CD4-positive, CD25-positive, alpha-beta regulatory T cell (primary cell): ENCODE results near the gene PRKCQ. TPM values are rescaled to one million over a fixed set of nuclear protein-coding genes. Genes with fewer than 3 reads are reported as not detected.

Experiments
- ATAC-seq, 2 donors: fragments of 150-1000 bp; cut with Tn5 transposase; one replicate each; pipeline ENCODE4 v1.10.0; 2021; ENCODE audit warnings: low read depth in 2 of 2, moderate number of reproducible peaks in 2 of 2, moderate library complexity in 1 of 2
- DNase-seq, 3 donors: peaks; one replicate each; pipeline versions ENCODE4 v3.0.0 to v3.0.0-alpha.2; 2012 to 2022; ENCODE audit warnings: mixed read lengths in 1 of 3
- H3K27ac ChIP-seq: one replicate; pipeline ENCODE4 v1.7.0; 2013; ENCODE audit warnings: mild to moderate bottlenecking, low read length; ENCODE audit not compliant: insufficient read depth, poor library complexity, severe bottlenecking
- H3K27me3 ChIP-seq: one replicate; pipeline ENCODE4 v1.7.0; 2013; ENCODE audit warnings: low read length; ENCODE audit not compliant: control insufficient read depth, insufficient read depth
- H3K36me3 ChIP-seq: one replicate; pipeline ENCODE4 v1.7.0; 2013; ENCODE audit warnings: mild to moderate bottlenecking, low read length, moderate library complexity; ENCODE audit not compliant: control insufficient read depth, insufficient read depth
- H3K4me1 ChIP-seq: 2 replicates; pipeline ENCODE4 v1.7.0; 2013; ENCODE audit warnings: mild to moderate bottlenecking, low read length; ENCODE audit not compliant: insufficient read depth, control insufficient read depth, poor library complexity, severe bottlenecking
- H3K4me3 ChIP-seq: one replicate; pipeline ENCODE4 v1.7.0; 2013; ENCODE audit warnings: low read depth, mild to moderate bottlenecking, low read length, moderate library complexity
- H3K9me3 ChIP-seq, 2 experiments: 1 replicate in 1 of 2; 2 replicates in 1 of 2; pipeline ENCODE4 v1.7.0; 2013; ENCODE audit warnings: low read length in 2 of 2, mild to moderate bottlenecking in 1 of 2, moderate library complexity in 1 of 2; ENCODE audit not compliant: control insufficient read depth in 2 of 2
- H3K27ac Mint-ChIP-seq, 3 donors: one replicate each; pipeline ENCODE4 v1.8.0; 2020 to 2022; ENCODE audit warnings: mild to moderate bottlenecking in 3 of 3, mixed read lengths in 3 of 3, moderate library complexity in 2 of 3
- H3K27me3 Mint-ChIP-seq: one replicate; pipeline ENCODE4 v1.8.0; 2022; ENCODE audit warnings: mild to moderate bottlenecking, mixed read lengths
- H3K36me3 Mint-ChIP-seq: one replicate; pipeline ENCODE4 v1.8.0; 2020; ENCODE audit warnings: mixed read lengths
- H3K4me1 Mint-ChIP-seq, 4 donors: one replicate each; pipeline ENCODE4 v1.8.0; 2020 to 2022; ENCODE audit warnings: mixed read lengths in 4 of 4, mild to moderate bottlenecking in 1 of 4
- H3K4me3 Mint-ChIP-seq, 4 donors: one replicate each; pipeline ENCODE4 v1.8.0; 2020 to 2022; ENCODE audit warnings: mild to moderate bottlenecking in 4 of 4, mixed read lengths in 4 of 4, moderate library complexity in 3 of 4
- H3K9me3 Mint-ChIP-seq, 7 donors: one replicate each; pipeline ENCODE4 v1.8.0; 2020 to 2022; ENCODE audit warnings: mixed read lengths in 7 of 7, mild to moderate bottlenecking in 3 of 7, moderate library complexity in 2 of 7
- polyA plus RNA-seq, 4 donors: library from polyadenylated mRNA; unstranded; fragments of 300-500 nt; fragmentation: Illumina TruSeq; gene quantifications; one replicate each; pipeline ENCODE4 v1.2.3, GENCODE V29; 2021
- total RNA-seq: library from RNA; stranded (reverse); gene quantifications from one replicate; pipeline ENCODE4 v1.2.3, GENCODE V29; 2022

The PRKCQ gene
- total and polyA plus RNA-seq, 5 donors from 2014 or later, result 62.4 to 87.3 (median 69.2) TPM

DNA sequence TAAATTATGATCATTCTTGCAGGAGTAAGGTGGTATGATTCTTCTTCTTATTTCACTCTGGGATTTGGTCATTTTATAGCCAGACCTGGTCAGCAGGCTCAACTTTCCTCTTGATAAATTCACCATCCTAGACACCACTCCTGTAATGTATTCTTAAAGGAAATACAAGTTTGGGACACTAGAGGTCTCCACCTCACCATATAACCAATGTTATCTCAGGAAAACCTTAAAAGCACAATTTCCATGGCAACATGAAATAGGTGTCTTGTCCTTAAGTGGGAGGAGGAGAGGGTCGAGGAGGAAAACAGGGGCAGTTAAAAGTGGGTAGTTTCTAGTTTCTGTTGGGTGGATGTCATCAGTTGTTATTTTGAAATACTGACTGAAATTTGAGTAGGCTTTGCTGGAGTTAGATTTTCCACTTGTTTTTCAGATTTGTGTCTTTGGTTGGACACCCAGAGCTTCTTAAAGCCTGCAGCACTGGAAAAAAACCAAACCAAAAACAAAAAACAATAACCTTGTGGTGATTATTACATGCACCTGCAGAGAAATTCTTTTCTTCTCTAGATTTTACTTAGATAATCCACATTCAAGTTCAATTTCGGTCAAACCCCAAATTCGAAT, 163.1 kb downstream of the PRKCQ start:
- Mint-ChIP-seq H3K36me3 (peaks cover 4% of the 10 kb centered on the region), H3K27ac (no peak overlapping the region), H3K27me3 (no peaks in the 10 kb centered on the region), H3K4me1 (peaks cover 0 to 6% (median 3%) of the 10 kb centered on the region in 4 donors), H3K9me3 (peaks cover 0 to 1% (median 0%) of the 10 kb centered on the region in 7 donors), H3K4me3 (no peak overlapping the region)
- no peaks in the 10 kb centered on the region for H3K27me3 ChIP-seq
- no peaks in the 10 kb centered on the region for H3K4me1 ChIP-seq
- H3K27ac ChIP-seq, result no peak overlapping the region
- peaks cover 5% of the 10 kb centered on the region for H3K36me3 ChIP-seq
- no peak overlapping the region for H3K4me3 ChIP-seq
- no peaks in the 10 kb centered on the region for H3K9me3 ChIP-seq
- DNase-seq, result peak in 2 of 3 donors; percentile 52 to 67
- peak; percentile 55 to 71 for ATAC-seq

DNA sequence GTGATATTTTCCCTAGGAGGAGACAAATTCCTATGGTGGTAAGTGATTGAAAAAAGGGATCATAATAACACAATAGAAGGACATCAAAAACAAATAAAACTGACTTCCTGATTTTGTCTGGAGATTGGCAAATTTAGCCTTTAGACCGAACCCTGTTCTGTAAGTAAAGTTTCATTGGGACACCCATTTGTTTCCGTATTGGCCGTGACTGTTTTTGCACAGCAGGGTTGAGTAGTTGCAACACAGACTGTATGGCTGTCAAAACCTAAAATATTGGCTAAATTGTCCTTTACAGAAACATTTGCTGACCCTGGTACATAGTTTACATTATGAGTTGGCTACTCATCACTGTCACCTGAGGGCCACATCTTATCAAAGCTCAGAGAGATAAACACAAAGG, 168.6 kb downstream of the PRKCQ start:
- no peaks in the 10 kb centered on the region for H3K9me3 ChIP-seq
- H3K4me1 Mint-ChIP-seq, result peaks cover 13 to 46% (median 33%) of the 10 kb centered on the region in 4 donors

DNA sequence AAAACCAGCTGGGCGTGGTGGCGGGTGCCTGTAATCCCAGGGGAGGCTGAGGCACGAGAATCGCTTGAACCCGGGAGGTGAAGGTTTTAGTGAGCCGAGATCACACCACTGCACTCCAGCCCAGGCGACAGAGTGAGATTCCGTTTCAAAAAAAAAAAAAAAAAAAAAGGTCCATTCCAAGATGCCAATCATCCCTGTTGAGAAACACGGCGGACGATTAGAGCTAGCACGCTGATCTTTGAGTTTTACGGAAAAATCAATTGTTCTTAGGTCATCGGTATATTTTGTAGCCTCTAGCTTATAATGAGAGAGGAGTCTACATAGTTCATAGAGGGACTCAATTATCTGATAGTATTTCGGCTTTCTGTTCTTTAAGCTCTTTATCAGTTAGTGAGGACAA, 169.2 kb downstream of the PRKCQ start:
- Histone ChIP-seq H3K36me3 (no peaks in the 10 kb centered on the region), H3K9me3 (no peaks in the 10 kb centered on the region), H3K4me3 (no peak overlapping the region), H3K27me3 (no peaks in the 10 kb centered on the region), H3K4me1 (peaks cover 40% of the 10 kb centered on the region), H3K27ac (peak overlapping the region; percentile 79)
- no peaks in the 10 kb centered on the region for H3K27me3 Mint-ChIP-seq
- peaks cover 17 to 50% (median 34%) of the 10 kb centered on the region in 4 donors for H3K4me1 Mint-ChIP-seq
- H3K36me3 Mint-ChIP-seq, result peaks cover 7% of the 10 kb centered on the region
- peak overlapping the region; percentile 95 to 99 (median 95) for H3K27ac Mint-ChIP-seq
- H3K9me3 Mint-ChIP-seq, result no peaks in the 10 kb centered on the region
- DNase-seq (no peak), ATAC-seq (no peak)
- peak overlapping the region in 2 of 4 donors; percentile 82 to 83 for H3K4me3 Mint-ChIP-seq

More for the DNA sequence above, 168.6 kb downstream of the PRKCQ start:
- Histone ChIP-seq H3K4me1 (peaks cover 35% of the 10 kb centered on the region), H3K36me3 (no peaks in the 10 kb centered on the region), H3K4me3 (no peak overlapping the region), H3K27me3 (no peaks in the 10 kb centered on the region), H3K27ac (peak overlapping the region; percentile 79)
- no peak overlapping the region for H3K4me3 Mint-ChIP-seq
- peaks cover 7% of the 10 kb centered on the region for H3K36me3 Mint-ChIP-seq
- no peak for ATAC-seq
- H3K9me3 Mint-ChIP-seq, result no peaks in the 10 kb centered on the region
- DNase-seq, result no peak
- H3K27ac Mint-ChIP-seq, result peak overlapping the region; percentile 6 to 95 (median 78)
- H3K27me3 Mint-ChIP-seq, result no peaks in the 10 kb centered on the region

DNA sequence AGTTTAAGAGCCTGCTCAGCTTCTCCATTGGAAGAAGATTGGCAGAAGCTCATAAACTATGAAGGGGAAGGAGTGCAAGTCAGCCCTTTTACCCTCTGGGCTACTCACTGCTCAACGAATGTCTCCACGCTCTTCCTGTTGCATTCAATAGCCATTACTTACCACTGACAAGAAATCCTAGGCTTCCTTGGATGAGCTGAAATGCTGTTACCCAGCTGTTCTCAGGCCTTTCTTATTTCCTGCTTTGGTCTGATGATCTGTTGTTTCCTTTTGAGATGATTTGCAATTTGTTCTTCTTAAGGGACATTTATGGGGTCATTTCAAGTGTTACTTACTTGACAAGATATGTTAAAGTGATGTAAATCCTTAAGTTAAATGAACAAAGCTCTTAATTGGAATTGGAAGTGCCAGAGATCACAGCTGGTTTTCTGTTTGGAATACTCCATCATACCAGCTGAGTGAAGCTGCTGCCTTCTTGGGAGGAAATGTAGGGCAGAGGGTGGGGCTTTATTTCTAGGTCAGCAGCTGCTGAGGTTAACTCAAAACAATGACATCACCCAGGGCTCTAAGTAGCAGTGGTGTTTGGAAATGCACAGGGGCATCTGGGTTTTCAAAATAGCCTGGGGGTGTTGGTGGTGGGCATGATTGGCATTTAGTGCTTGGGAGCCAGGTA, 170.0 kb downstream of the PRKCQ start:
- ATAC-seq (peak; percentile 95 to 96), DNase-seq (peak; percentile 41 to 89 (median 70))
- Mint-ChIP-seq H3K36me3 (peaks cover 7% of the 10 kb centered on the region), H3K9me3 (no peaks in the 10 kb centered on the region), H3K4me1 (peaks cover 17 to 50% (median 34%) of the 10 kb centered on the region in 4 donors), H3K27me3 (no peaks in the 10 kb centered on the region), H3K27ac (peak overlapping the region; percentile 95 to 99 (median 95)), H3K4me3 (peak overlapping the region; percentile 71 to 90 (median 82))
- H3K4me3 ChIP-seq, result peak overlapping the region; percentile 80
- peaks cover 40% of the 10 kb centered on the region for H3K4me1 ChIP-seq
- H3K27ac ChIP-seq, result peak overlapping the region; percentile 79
- no peaks in the 10 kb centered on the region for H3K27me3 ChIP-seq
- no peaks in the 10 kb centered on the region for H3K36me3 ChIP-seq
- H3K9me3 ChIP-seq, result no peaks in the 10 kb centered on the region

DNA sequence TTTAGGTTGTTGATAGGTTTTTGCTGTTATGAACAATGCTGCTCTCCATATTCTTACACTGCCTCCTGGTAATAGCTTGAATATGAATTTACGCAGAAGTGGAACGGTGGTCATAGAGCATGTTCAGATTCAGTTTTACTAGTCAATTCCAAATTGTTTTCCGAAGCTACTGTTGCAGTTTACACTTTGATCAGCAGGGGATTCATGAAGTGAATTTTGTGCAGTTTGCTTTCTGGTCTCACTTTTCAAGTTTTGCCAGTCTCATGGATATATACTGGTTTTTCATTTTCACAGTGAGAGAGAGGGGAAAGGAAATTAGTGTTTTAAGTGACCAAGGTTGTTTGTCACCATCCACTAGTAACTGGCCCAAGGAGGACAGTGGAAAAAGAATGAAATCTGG, 171.3 kb downstream of the PRKCQ start:
- Mint-ChIP-seq H3K4me3 (peak overlapping the region in 3 of 4 donors; percentile 8 to 62 (median 47)), H3K4me1 (peaks cover 17 to 50% (median 35%) of the 10 kb centered on the region in 4 donors), H3K9me3 (no peaks in the 10 kb centered on the region), H3K27ac (peak overlapping the region; percentile 74 to 88 (median 83)), H3K27me3 (peaks cover 2% of the 10 kb centered on the region), H3K36me3 (peaks cover 7% of the 10 kb centered on the region)
- DNase-seq (no peak), ATAC-seq (no peak)
- Histone ChIP-seq H3K4me3 (no peak overlapping the region), H3K27ac (no peak overlapping the region), H3K36me3 (no peaks in the 10 kb centered on the region), H3K9me3 (no peaks in the 10 kb centered on the region), H3K4me1 (peaks cover 40% of the 10 kb centered on the region), H3K27me3 (no peaks in the 10 kb centered on the region)

DNA sequence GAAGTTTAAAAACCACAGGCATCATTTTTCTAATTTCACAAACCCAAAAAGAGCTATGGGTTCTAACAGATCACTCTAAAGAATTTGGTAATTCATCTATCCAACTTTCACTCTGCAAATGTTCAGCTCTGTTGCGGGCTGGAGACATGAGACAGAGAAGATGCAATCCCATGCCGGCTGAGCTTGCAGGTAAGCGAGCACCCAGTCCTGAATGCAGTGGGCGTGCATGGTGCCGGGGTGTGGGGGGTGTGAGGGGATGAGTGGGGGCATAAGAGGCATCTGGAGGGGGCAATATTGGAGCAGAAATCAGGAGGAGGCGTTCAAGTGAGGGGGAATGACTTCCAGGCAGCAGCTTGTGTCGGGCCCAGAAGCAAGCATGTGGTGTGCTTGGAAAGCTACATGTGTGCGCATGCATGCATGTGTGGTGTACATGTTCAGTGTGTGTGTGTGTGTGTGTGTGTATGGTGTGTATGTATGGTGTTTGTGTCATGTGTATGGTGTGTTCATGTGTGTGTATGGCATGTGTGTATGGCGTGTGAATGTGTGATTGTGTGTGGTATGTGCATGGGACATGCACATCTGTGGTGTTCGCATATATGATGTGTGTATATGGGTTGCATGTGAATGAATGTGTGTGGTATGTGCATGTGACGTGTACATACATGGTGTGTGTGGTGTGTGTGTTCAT, 172.9 kb downstream of the PRKCQ start:
- Histone ChIP-seq H3K9me3 (no peaks in the 10 kb centered on the region), H3K4me3 (peak overlapping the region; percentile 72), H3K27me3 (no peaks in the 10 kb centered on the region), H3K4me1 (peaks cover 40% of the 10 kb centered on the region), H3K36me3 (no peaks in the 10 kb centered on the region), H3K27ac (no peak overlapping the region)
- H3K27ac Mint-ChIP-seq, result peak overlapping the region in 2 of 3 donors; percentile 48 to 64
- peak overlapping the region in 3 of 4 donors; percentile 27 to 78 (median 68) for H3K4me3 Mint-ChIP-seq
- H3K27me3 Mint-ChIP-seq, result peaks cover 5% of the 10 kb centered on the region
- ATAC-seq, result no peak
- no peak for DNase-seq
- peaks cover 17 to 50% (median 36%) of the 10 kb centered on the region in 4 donors for H3K4me1 Mint-ChIP-seq
- peaks cover 7% of the 10 kb centered on the region for H3K36me3 Mint-ChIP-seq
- no peaks in the 10 kb centered on the region for H3K9me3 Mint-ChIP-seq

DNA sequence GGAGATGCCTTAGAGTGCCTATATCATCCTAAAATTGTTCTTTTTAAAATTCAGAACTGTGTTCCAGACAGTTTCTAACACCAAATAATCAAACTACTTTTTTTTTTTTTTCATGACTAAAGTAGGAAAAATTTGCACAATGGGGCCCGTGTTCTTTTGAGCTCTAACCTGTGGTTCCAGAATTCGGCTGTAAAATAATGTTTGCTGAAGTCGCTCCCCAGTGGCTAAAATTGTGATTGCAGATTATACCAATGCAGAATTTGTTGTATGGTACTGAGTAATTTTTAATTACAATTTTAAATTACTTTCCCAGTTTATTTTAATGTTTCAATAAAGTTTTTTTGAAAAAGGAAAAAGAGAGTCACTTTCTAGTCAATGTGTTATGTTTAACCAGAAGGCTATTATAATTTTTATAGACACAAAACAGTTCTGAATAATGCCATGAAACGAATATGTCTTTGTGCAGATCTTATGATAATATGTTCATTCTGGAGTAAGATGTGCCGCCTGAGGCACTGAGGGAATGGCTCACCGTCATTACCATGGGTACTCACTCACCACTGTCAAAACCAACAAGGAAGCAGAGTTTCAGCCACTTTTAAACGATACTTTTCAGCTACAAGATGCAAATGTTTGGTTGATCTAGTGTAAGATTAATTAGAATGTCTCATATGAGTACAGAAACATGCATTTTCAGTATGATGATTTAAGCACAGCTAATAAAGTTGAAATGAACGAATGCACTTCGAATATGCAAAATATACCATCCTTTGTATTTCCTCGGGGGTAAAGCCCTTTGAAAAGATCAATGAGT, 173.6 kb downstream of the PRKCQ start:
- Histone ChIP-seq H3K9me3 (no peaks in the 10 kb centered on the region), H3K27ac (no peak overlapping the region), H3K36me3 (no peaks in the 10 kb centered on the region), H3K4me3 (peak overlapping the region; percentile 72), H3K27me3 (no peaks in the 10 kb centered on the region), H3K4me1 (peaks cover 45% of the 10 kb centered on the region)
- H3K36me3 Mint-ChIP-seq, result peaks cover 7% of the 10 kb centered on the region
- no peaks in the 10 kb centered on the region for H3K9me3 Mint-ChIP-seq
- DNase-seq (peak in 2 of 3 donors; percentile 37 to 49), ATAC-seq (no peak)
- H3K27ac Mint-ChIP-seq, result peak overlapping the region in 2 of 3 donors; percentile 31 to 48
- peak overlapping the region; percentile 1 to 78 (median 48) for H3K4me3 Mint-ChIP-seq
- peaks cover 9% of the 10 kb centered on the region for H3K27me3 Mint-ChIP-seq
- H3K4me1 Mint-ChIP-seq, result peaks cover 17 to 53% (median 39%) of the 10 kb centered on the region in 4 donors
